Suprapubic skin (tissue), 4 donors: ENCODE data around the gene EXOC2. TPM values are rescaled to one million over a fixed set of nuclear protein-coding genes. Genes with fewer than 3 reads are reported as not detected.

ENCODE experiments used
- DNase-seq, 2 donors: peaks; one replicate each; pipeline ENCODE4 v3.0.0-alpha.2; 2019; ENCODE audit warnings: low spot score in 2 of 2
- H3K27ac ChIP-seq: fragments of 200-600 bp; sonication (generic); one replicate; pipeline ENCODE4 v1.5.1; 2019
- H3K27me3 ChIP-seq: fragments of 200-600 bp; sonication (generic); one replicate; pipeline ENCODE4 v1.5.1; 2019
- H3K36me3 ChIP-seq: fragments of 200-600 bp; sonication (generic); one replicate; pipeline ENCODE4 v1.5.1; 2019
- H3K4me1 ChIP-seq: fragments of 200-600 bp; sonication (generic); one replicate; pipeline ENCODE4 v1.5.1; 2019
- H3K4me3 ChIP-seq: fragments of 200-600 bp; sonication (generic); one replicate; pipeline ENCODE4 v1.5.1; 2019; ENCODE audit warnings: mild to moderate bottlenecking
- H3K9me3 ChIP-seq: fragments of 200-600 bp; sonication (generic); one replicate; pipeline ENCODE4 v1.5.1; 2019
- EP300 ChIP-seq: sonication (generic); formaldehyde crosslinking; IDR thresholded peaks from one replicate; pipeline ENCODE4 v1.6.1; 2017; ENCODE audit warnings: antibody characterized with exemption
- POLR2A ChIP-seq, 2 donors: fragments of 450-650 bp; IDR thresholded peaks; one replicate each; pipeline ENCODE4 v1.6.1; 2017; ENCODE audit warnings: antibody characterized with exemption in 2 of 2, mild to moderate bottlenecking in 2 of 2, moderate library complexity in 2 of 2
- POLR2AphosphoS5 ChIP-seq, 3 donors: sonication (generic); formaldehyde crosslinking; IDR thresholded peaks; one replicate each; pipeline ENCODE4 v1.6.1; 2017; ENCODE audit warnings: antibody characterized with exemption in 3 of 3
- WGBS: methylation state at CpG from one replicate; pipeline ENCODE4 v1.1.5; 2018; 5-methylcytosine and 5-hydroxymethylcytosine counted together
- total RNA-seq, 4 donors: library from RNA; depleted of rRNA; stranded (reverse); fragments of >200 nt; gene quantifications; one replicate each; pipeline ENCODE4 v1.1.0, GENCODE V29; 2016
- TF ChIP-seq, protein P1 (sequence below), 2 donors: fragments of 200-600 bp in 1 of 2; fragments of 450-650 bp in 1 of 2; sonication (generic) in 1 of 2; IDR thresholded peaks; one replicate each; pipeline ENCODE4 v1.5.1; 2016 to 2019; ENCODE audit warnings: antibody characterized with exemption in 2 of 2, mild to moderate bottlenecking in 1 of 2, moderate library complexity in 1 of 2

The EXOC2 gene
- total RNA-seq, 4 donors from 2014 or later, result 17.7 to 28.1 (median 20.3) TPM

DNA sequence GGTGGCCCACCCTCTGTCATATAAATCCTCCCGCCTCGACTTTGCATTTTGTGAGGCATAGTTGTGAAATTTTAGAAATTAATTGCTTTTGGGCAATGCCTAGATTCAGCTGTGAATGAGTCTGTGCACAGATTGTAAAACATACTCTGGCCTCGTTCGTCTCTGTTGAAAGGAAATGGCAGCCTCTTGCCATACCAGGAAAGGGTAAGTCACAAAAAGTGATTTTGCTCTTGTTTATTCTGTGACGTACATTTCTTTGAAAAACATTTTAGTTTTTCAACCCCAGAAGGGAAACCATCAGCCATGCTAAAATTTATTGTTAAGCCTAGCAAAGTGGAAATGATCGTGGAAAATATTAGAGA lies 15.3 kb upstream of the EXOC2 start:
- no peaks in the 10 kb centered on the region for H3K9me3 ChIP-seq
- H3K27me3 ChIP-seq, result peaks cover 5% of the 10 kb centered on the region
- H3K27ac ChIP-seq, result no peak overlapping the region
- no peak overlapping the region for H3K4me3 ChIP-seq
- no peaks in the 10 kb centered on the region for H3K36me3 ChIP-seq
- DNase-seq, result no peak
- 88% methylated on average over 6 of the region's 6 CpGs for WGBS
- peaks cover 16% of the 10 kb centered on the region for H3K4me1 ChIP-seq
- TF ChIP-seq, protein P1, sequence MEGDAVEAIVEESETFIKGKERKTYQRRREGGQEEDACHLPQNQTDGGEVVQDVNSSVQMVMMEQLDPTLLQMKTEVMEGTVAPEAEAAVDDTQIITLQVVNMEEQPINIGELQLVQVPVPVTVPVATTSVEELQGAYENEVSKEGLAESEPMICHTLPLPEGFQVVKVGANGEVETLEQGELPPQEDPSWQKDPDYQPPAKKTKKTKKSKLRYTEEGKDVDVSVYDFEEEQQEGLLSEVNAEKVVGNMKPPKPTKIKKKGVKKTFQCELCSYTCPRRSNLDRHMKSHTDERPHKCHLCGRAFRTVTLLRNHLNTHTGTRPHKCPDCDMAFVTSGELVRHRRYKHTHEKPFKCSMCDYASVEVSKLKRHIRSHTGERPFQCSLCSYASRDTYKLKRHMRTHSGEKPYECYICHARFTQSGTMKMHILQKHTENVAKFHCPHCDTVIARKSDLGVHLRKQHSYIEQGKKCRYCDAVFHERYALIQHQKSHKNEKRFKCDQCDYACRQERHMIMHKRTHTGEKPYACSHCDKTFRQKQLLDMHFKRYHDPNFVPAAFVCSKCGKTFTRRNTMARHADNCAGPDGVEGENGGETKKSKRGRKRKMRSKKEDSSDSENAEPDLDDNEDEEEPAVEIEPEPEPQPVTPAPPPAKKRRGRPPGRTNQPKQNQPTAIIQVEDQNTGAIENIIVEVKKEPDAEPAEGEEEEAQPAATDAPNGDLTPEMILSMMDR (IDR thresholded peaks at IDR 0.05), result no peak
- TF ChIP-seq POLR2A (IDR thresholded peaks at IDR 0.05) (no peak), POLR2AphosphoS5 (IDR thresholded peaks at IDR 0.05) (no peak), EP300 (no peak)

DNA sequence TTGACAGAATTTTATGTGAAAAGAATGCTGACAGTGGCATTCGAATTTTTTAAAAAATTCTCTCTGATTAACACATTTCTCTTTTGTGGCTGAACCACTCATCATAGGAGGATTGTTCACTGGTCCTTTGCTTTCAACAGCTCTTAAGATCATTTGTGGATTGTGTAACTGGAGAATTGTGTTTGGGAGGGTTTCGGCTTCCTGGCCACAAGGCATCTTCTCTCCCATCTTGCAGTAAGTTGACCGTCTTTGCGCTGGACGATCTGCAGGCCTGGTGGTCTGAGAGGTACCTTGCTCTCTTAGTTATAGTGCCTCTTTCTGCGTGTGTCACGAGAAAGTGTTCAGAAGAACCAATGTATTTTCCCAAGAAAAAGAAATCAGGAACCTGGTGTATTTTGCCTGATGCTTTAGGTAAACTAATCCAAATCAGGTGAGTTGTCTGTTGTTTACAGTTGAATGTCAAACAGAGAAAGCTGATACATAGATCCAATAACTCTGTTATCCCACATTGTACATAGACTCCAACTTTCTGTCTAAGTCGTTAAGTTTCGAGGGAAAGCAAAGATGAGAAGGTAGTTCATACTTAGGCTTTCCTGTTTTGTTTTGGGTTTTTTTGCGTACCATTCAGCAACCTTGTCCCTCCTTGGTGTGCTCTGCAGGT lies 14.8 kb upstream of the EXOC2 start:
- peaks cover 7% of the 10 kb centered on the region for H3K27me3 ChIP-seq
- no peak overlapping the region for H3K4me3 ChIP-seq
- DNase-seq, result no peak
- WGBS, result 92% methylated on average over 10 of the region's 10 CpGs
- H3K27ac ChIP-seq, result no peak overlapping the region
- H3K9me3 ChIP-seq, result no peaks in the 10 kb centered on the region
- no peaks in the 10 kb centered on the region for H3K36me3 ChIP-seq
- peaks cover 16% of the 10 kb centered on the region for H3K4me1 ChIP-seq
- TF ChIP-seq POLR2A (IDR thresholded peaks at IDR 0.05), result no peak
- TF ChIP-seq, protein P1 (IDR thresholded peaks at IDR 0.05), result no peak
- TF ChIP-seq EP300, result no peak
- TF ChIP-seq POLR2AphosphoS5 (IDR thresholded peaks at IDR 0.05), result no peak

DNA sequence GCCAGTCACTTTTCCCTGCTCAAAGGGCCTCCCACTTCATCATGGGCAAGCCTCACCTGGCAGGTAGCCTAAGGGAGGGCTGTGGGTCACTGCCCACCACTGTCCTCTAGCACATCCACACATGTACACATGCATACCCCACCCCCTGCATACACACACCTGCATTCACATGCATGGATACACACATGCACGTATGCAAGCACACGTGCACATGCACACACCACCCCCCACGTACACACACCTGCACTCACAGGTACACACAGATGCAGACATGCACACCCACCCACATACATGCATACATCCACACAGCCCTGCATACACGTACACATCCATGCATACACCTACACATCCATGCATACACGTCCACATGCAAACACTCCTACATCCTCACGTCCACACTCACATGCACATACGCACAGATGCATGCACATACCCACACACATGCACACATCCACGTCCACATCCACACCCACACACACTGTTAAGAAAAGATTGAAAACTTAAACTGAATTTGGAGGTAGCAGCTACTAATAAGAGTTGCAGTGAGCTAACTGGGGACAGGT lies 14.0 kb upstream of the EXOC2 start:
- H3K27ac ChIP-seq, result no peak overlapping the region
- TF ChIP-seq EP300 (no peak), POLR2A (IDR thresholded peaks at IDR 0.05) (no peak), POLR2AphosphoS5 (IDR thresholded peaks at IDR 0.05) (no peak)
- TF ChIP-seq, protein P1 (IDR thresholded peaks at IDR 0.05), result no peak
- H3K36me3 ChIP-seq, result no peaks in the 10 kb centered on the region
- H3K27me3 ChIP-seq, result peaks cover 7% of the 10 kb centered on the region
- 89% methylated on average over 8 of the region's 8 CpGs for WGBS
- no peak overlapping the region for H3K4me3 ChIP-seq
- peaks cover 16% of the 10 kb centered on the region for H3K4me1 ChIP-seq
- no peak for DNase-seq
- H3K9me3 ChIP-seq, result no peaks in the 10 kb centered on the region

GRCh38 chr6:706146-706545 lies 13.2 kb upstream of the EXOC2 start:
- Histone ChIP-seq H3K4me3 (no peak overlapping the region), H3K4me1 (peaks cover 10% of the 10 kb centered on the region), H3K36me3 (no peaks in the 10 kb centered on the region), H3K27ac (no peak overlapping the region), H3K9me3 (no peaks in the 10 kb centered on the region), H3K27me3 (peaks cover 7% of the 10 kb centered on the region)
- DNase-seq, result no peak
- 87% methylated on average over 6 of the region's 6 CpGs for WGBS
- TF ChIP-seq POLR2A (IDR thresholded peaks at IDR 0.05) (no peak), EP300 (no peak), POLR2AphosphoS5 (IDR thresholded peaks at IDR 0.05) (no peak)
- TF ChIP-seq, protein P1 (IDR thresholded peaks at IDR 0.05), result no peak

GRCh38 chr6:705047-705446 lies 12.1 kb upstream of the EXOC2 start:
- H3K27ac ChIP-seq, result no peak overlapping the region
- DNase-seq, result no peak
- no peaks in the 10 kb centered on the region for H3K4me1 ChIP-seq
- TF ChIP-seq POLR2A (IDR thresholded peaks at IDR 0.05) (no peak), EP300 (no peak), POLR2AphosphoS5 (IDR thresholded peaks at IDR 0.05) (no peak)
- TF ChIP-seq, protein P1 (IDR thresholded peaks at IDR 0.05), result no peak
- H3K27me3 ChIP-seq, result peaks cover 7% of the 10 kb centered on the region
- no peaks in the 10 kb centered on the region for H3K9me3 ChIP-seq
- no peaks in the 10 kb centered on the region for H3K36me3 ChIP-seq
- H3K4me3 ChIP-seq, result no peak overlapping the region
- WGBS, result 63% methylated on average over 4 of the region's 4 CpGs
